Endothelial cell of umbilical vein (primary cell): ENCODE results near the gene APBA3. TPM values are rescaled to one million over a fixed set of nuclear protein-coding genes. Genes with fewer than 3 reads are reported as not detected.

Source experiments
- BruUV-seq: library from RNA; stranded (reverse); fragments of 400-500 nt; replicated peaks from 2 replicates; lab custom pipeline; 2021; lab: Mats Ljungman, UMichigan
- CTCF ChIA-PET: fragments of 300-600, 350-600 bp; sonication (Branson Sonifier 250); formaldehyde crosslinking; loops from one replicate; lab custom pipeline; 2021; ENCODE audit warnings: antibody characterized with exemption, inconsistent platforms; lab: Charles Lee
- POLR2A ChIA-PET: fragments of 300-600, 350-600 bp; sonication (Branson Sonifier 250); formaldehyde crosslinking; loops from one replicate; lab custom pipeline; 2021; ENCODE audit warnings: antibody characterized with exemption, inconsistent platforms; lab: Charles Lee
- DNase-seq: peaks from one replicate; pipeline ENCODE4 v3.0.0-alpha.2; 2011; ENCODE audit warnings: low read depth, low spot score
- FAIRE-seq: peaks from 2 replicates; lab custom pipeline; 2011; peaks lifted over from hg19 to GRCh38; lab: Jason Lieb, UNC
- H2AFZ ChIP-seq: 2 replicates; pipeline ENCODE4 v1.6.0; 2012; ENCODE audit warnings: low read depth, low read length, control low read depth, inconsistent platforms
- H3K27ac ChIP-seq: 2 replicates; pipeline ENCODE4 v1.5.1; 2011; ENCODE audit warnings: low read depth, mild to moderate bottlenecking, control low read depth, low read length, moderate library complexity; ENCODE audit not compliant: insufficient read depth
- H3K27me3 ChIP-seq, 2 experiments: 2 replicates each; pipeline versions ENCODE4 v1.6.0 to v1.6.1; 2011; ENCODE audit warnings: low read length in 2 of 2, mixed read lengths in 1 of 2; ENCODE audit not compliant: control insufficient read depth in 2 of 2, insufficient read depth in 2 of 2
- H3K36me3 ChIP-seq, 2 experiments: 2 replicates in 1 of 2; 3 replicates in 1 of 2; pipeline ENCODE4 v1.5.1; 2011; ENCODE audit warnings: low read length in 2 of 2, mild to moderate bottlenecking in 1 of 2, moderate library complexity in 1 of 2; ENCODE audit not compliant: control insufficient read depth in 2 of 2, insufficient read depth in 2 of 2; ENCODE audit errors: extremely low read depth in 1 of 2
- H3K4me1 ChIP-seq: 3 replicates; pipeline ENCODE4 v1.5.1; 2011; ENCODE audit warnings: mild to moderate bottlenecking, low read length; ENCODE audit not compliant: control insufficient read depth, insufficient read depth; ENCODE audit errors: extremely low read depth
- H3K4me2 ChIP-seq: 2 replicates; pipeline ENCODE4 v1.6.1; 2011; ENCODE audit warnings: low read length, control low read depth, mixed read lengths; ENCODE audit not compliant: insufficient read depth
- H3K4me3 ChIP-seq, 3 experiments: fragments of 200-600 bp in 1 of 3; sonication (generic), shearing (Covaris generic) in 1 of 3; replicated peaks in 1 of 3; 2 replicates each; pipeline ENCODE4 v1.5.1; 2011 to 2016; ENCODE audit warnings: control low read depth in 3 of 3, low read length in 3 of 3, mild to moderate bottlenecking in 2 of 3, inconsistent platforms in 1 of 3, low read depth in 1 of 3, moderate library complexity in 1 of 3; ENCODE audit not compliant: insufficient read depth in 1 of 3
- H3K79me2 ChIP-seq: 2 replicates; pipeline ENCODE4 v1.6.0; 2012; ENCODE audit warnings: low read length, inconsistent platforms; ENCODE audit not compliant: control insufficient read depth, insufficient read depth
- H3K9ac ChIP-seq: replicated peaks from 2 replicates; pipeline ENCODE3; 2011; ENCODE audit warnings: low read length, control low read depth; ENCODE audit not compliant: insufficient read depth; ENCODE audit errors: extremely low read depth
- H3K9me1 ChIP-seq: replicated peaks from 3 replicates; pipeline ENCODE4 v1.6.0; 2011; ENCODE audit warnings: mild to moderate bottlenecking, low read length; ENCODE audit not compliant: control insufficient read depth, insufficient read depth; ENCODE audit errors: extremely low read depth
- H3K9me3 ChIP-seq: replicated peaks from 2 replicates; pipeline ENCODE4 v1.5.1; 2012; ENCODE audit warnings: low read length, inconsistent platforms; ENCODE audit not compliant: control insufficient read depth, insufficient read depth
- H4K20me1 ChIP-seq: replicated peaks from 2 replicates; pipeline ENCODE3; 2011; ENCODE audit warnings: mild to moderate bottlenecking, low read length; ENCODE audit not compliant: control insufficient read depth, insufficient read depth; ENCODE audit errors: extremely low read depth
- GATA2 ChIP-seq: IDR thresholded peaks from 2 replicates; pipeline ENCODE4 v1.7.0; 2011; ENCODE audit warnings: low read depth, mild to moderate bottlenecking, moderate library complexity, mixed read lengths, low read length; ENCODE audit not compliant: insufficient read length, insufficient read depth
- JUN ChIP-seq: IDR thresholded peaks from 2 replicates; pipeline ENCODE4 v1.6.1; 2011; ENCODE audit warnings: borderline replicate concordance, low read depth; ENCODE audit not compliant: insufficient read length, insufficient read depth
- MYC ChIP-seq: IDR thresholded peaks from one replicate; pipeline ENCODE4 v1.6.1; 2011; ENCODE audit warnings: mild to moderate bottlenecking, low read depth, low read length
- dilution Hi-C: fragments of 300-500 bp; cut with MboI; formaldehyde crosslinking; loops from one replicate; pipeline ENCODE4 v1.15.0; 2019; ENCODE audit warnings: low sequenced_read_pairs; ENCODE audit not compliant: extremely low pct_ligation_motif_present
- intact Hi-C: fragments of 100-400 bp; cut with micrococcal nuclease; formaldehyde crosslinking; loops from one replicate; pipeline ENCODE4 v1.10.0; 2022
- polyA plus RNA-seq, 4 experiments: library from polyadenylated mRNA; depleted of rRNA in 3 of 4; stranded (reverse) in 3 of 4; unstranded in 1 of 4; fragments of >200 nt; gene quantifications; 2 replicates each; pipeline versions ENCODE4 v1.2.1 to v1.2.3, GENCODE V29; 2011 to 2012; ENCODE audit warnings: missing spikeins in 1 of 4
- total RNA-seq: library from RNA; stranded (reverse); gene quantifications from 2 replicates; pipeline ENCODE4 v1.2.3, GENCODE V29; 2021
- TF ChIP-seq, protein P1 (sequence below), 2 donors: IDR thresholded peaks; 1 replicate in 1 of 2; 2 replicates in 1 of 2; pipeline ENCODE4 v1.5.1; 2011; ENCODE audit warnings: low read length in 2 of 2, mild to moderate bottlenecking in 2 of 2, moderate library complexity in 2 of 2, control low read depth in 1 of 2, inconsistent platforms in 1 of 2, low read depth in 1 of 2; ENCODE audit not compliant: insufficient read depth in 1 of 2; ENCODE audit errors: extremely low read depth in 1 of 2

APBA3 gene
- total and polyA plus RNA-seq, 2 donors (not counting 3 experiments of a cell fraction or from before 2014, with no cell fraction given): 23.4 to 25.1 TPM

DNA sequence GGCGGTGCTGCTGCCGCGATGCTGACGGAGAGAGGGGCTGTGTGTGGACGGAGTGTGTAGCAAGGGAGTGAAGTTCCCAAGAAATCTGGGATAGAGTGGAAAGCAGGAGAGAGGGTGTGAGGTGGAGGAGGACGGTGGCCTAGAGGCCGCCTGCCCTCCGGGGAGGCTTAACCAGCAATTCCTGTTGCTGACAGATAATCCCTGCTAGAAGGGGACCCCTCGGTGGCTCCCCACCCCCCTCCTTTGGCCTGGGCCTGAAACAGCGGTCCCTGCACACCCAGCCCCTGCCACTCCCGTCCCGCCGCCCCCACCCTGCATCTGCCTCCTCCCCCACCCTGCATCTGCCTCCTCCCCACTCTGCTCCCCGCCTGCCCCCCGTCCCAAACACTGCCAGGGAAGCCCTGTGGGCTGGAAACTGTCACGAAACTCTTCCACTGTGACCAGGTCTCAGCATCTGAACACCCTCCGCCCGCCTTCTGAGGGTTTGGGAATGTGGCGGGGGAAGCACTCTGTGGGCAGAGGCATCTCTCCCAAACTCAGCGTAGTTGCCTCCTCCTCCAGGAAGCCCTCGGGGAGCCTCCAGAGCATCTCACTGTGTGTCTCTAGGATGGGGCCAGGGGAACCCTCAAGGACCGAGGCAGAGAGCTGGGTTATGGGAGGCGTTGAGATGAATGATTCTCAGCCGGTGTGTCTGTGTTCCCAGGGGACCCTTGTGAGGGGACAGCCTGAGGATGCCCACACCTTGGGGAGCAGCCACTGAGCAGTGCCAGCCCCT, 41.8 kb upstream of the APBA3 start:
- DNase-seq: no peak
- FAIRE-seq: no peak
- Histone ChIP-seq H3K9me1 (no peaks in the 10 kb centered on the region), H3K9ac (no peak overlapping the region), H2AFZ (no peak overlapping the region), H3K79me2 (no peaks in the 10 kb centered on the region), H3K36me3 (no peaks in the 10 kb centered on the region), H3K27ac (no peak overlapping the region), H3K4me3 (no peak overlapping the region), H3K9me3 (no peaks in the 10 kb centered on the region), H3K4me2 (no peak overlapping the region), H4K20me1 (no peaks in the 10 kb centered on the region), H3K27me3 (peaks cover 19 to 20% of the 10 kb centered on the region in 2 experiments), H3K4me1 (no peaks in the 10 kb centered on the region)
- dilution Hi-C loops (no loop called here), intact Hi-C loops (no loop called here)
- POLR2A ChIA-PET: no interaction called here
- CTCF ChIA-PET: no interaction called here
- BruUV-seq: no TSS peak
- TF ChIP-seq, protein P1, sequence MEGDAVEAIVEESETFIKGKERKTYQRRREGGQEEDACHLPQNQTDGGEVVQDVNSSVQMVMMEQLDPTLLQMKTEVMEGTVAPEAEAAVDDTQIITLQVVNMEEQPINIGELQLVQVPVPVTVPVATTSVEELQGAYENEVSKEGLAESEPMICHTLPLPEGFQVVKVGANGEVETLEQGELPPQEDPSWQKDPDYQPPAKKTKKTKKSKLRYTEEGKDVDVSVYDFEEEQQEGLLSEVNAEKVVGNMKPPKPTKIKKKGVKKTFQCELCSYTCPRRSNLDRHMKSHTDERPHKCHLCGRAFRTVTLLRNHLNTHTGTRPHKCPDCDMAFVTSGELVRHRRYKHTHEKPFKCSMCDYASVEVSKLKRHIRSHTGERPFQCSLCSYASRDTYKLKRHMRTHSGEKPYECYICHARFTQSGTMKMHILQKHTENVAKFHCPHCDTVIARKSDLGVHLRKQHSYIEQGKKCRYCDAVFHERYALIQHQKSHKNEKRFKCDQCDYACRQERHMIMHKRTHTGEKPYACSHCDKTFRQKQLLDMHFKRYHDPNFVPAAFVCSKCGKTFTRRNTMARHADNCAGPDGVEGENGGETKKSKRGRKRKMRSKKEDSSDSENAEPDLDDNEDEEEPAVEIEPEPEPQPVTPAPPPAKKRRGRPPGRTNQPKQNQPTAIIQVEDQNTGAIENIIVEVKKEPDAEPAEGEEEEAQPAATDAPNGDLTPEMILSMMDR (IDR thresholded peaks at IDR 0.05; ENCODE audit: extremely low read depth in 1 of 2, insufficient read depth in 1 of 2, low read depth in 1 of 2, low read length in 2 of 2): no peak
- no peak for TF ChIP-seq JUN
- TF ChIP-seq MYC: no peak
- TF ChIP-seq GATA2: no peak
